Nephron progenitor cell (in vitro differentiated cells): ENCODE measurements around the gene BTG4.

Experiments
- DNase-seq: peaks from one replicate; pipeline ENCODE4 v3.0.0; 2021
- H3K27ac Mint-ChIP-seq: 2 replicates; pipeline ENCODE4 v1.8.0; 2021; ENCODE audit warnings: mild to moderate bottlenecking, moderate library complexity, mixed read lengths
- H3K27me3 Mint-ChIP-seq: 2 replicates; pipeline ENCODE4 v1.8.0; 2021; ENCODE audit warnings: mild to moderate bottlenecking, low read depth, mixed read lengths; ENCODE audit not compliant: poor library complexity
- H3K36me3 Mint-ChIP-seq: 2 replicates; pipeline ENCODE4 v1.8.0; 2021; ENCODE audit warnings: low read depth, mixed read lengths
- H3K4me1 Mint-ChIP-seq: 2 replicates; pipeline ENCODE4 v1.8.0; 2021; ENCODE audit warnings: mixed read lengths
- H3K4me3 Mint-ChIP-seq: 2 replicates; pipeline ENCODE4 v1.8.0; 2021; ENCODE audit warnings: mild to moderate bottlenecking, moderate library complexity, mixed read lengths
- H3K9me3 Mint-ChIP-seq: 2 replicates; pipeline ENCODE4 v1.8.0; 2021; ENCODE audit warnings: mild to moderate bottlenecking, moderate library complexity, mixed read lengths
- TF ChIP-seq, protein P1 (sequence below): fragments of 200-600 bp; sonication (generic); IDR thresholded peaks from 2 replicates; pipeline ENCODE4 v1.5.0; 2021; ENCODE audit warnings: antibody characterized with exemption

Gene BTG4

DNA sequence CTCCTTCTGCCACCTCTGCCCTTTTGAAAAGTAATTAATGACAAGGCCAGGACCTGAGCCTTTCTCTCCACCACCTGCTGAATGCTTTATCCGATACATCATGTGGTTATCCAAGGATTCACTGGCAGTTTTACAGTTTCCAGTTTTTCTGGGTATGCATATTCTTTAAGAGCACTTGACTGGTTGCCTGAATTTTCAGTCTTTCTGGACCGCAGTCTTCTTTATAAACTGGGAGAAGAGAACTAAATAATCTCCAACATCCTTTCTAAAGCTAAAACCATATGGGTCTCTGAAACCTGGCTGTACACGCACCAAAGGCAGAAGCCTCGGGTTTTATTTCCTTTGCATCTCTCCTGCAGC is 65.1 kb downstream of the BTG4 start:
- Mint-ChIP-seq H3K4me1 (peaks cover 23% of the 10 kb centered on the region), H3K4me3 (no peak overlapping the region), H3K9me3 (no peaks in the 10 kb centered on the region), H3K27me3 (peaks cover 22% of the 10 kb centered on the region), H3K36me3 (no peaks in the 10 kb centered on the region), H3K27ac (no peak overlapping the region)
- no peak for DNase-seq
- TF ChIP-seq, protein P1, sequence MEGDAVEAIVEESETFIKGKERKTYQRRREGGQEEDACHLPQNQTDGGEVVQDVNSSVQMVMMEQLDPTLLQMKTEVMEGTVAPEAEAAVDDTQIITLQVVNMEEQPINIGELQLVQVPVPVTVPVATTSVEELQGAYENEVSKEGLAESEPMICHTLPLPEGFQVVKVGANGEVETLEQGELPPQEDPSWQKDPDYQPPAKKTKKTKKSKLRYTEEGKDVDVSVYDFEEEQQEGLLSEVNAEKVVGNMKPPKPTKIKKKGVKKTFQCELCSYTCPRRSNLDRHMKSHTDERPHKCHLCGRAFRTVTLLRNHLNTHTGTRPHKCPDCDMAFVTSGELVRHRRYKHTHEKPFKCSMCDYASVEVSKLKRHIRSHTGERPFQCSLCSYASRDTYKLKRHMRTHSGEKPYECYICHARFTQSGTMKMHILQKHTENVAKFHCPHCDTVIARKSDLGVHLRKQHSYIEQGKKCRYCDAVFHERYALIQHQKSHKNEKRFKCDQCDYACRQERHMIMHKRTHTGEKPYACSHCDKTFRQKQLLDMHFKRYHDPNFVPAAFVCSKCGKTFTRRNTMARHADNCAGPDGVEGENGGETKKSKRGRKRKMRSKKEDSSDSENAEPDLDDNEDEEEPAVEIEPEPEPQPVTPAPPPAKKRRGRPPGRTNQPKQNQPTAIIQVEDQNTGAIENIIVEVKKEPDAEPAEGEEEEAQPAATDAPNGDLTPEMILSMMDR: no peak

GRCh38 chr11:111446404-111447111 is 65.6 kb downstream of the BTG4 start:
- no peak overlapping the region for H3K27ac Mint-ChIP-seq
- TF ChIP-seq, protein P1: peak; percentile 58
- DNase-seq: peak; percentile 64

DNA sequence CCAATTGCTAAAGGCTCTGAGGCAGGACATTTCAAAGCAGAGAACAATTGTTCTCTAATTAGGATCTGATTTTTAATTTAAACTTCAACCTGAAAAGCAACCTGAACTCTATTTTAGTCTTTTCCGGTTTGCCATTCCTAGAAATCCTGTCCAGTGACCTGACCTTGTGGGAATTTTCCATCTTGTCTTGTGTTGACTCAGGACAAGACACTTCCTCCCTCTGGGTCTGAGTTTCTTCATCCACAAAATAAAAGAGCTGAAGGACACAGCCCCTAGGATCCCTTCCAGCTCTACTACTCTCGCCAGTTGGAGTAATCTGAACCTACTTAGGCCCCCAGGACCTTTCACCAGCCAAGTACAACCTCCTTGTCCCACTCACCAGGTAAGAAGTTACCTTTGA is 66.6 kb downstream of the BTG4 start:
- H3K4me1 Mint-ChIP-seq: peaks cover 29% of the 10 kb centered on the region
- no peak overlapping the region for H3K4me3 Mint-ChIP-seq
- TF ChIP-seq, protein P1: no peak
- H3K9me3 Mint-ChIP-seq: no peaks in the 10 kb centered on the region
- H3K36me3 Mint-ChIP-seq: no peaks in the 10 kb centered on the region
- peaks cover 16% of the 10 kb centered on the region for H3K27me3 Mint-ChIP-seq
- no peak for DNase-seq
- H3K27ac Mint-ChIP-seq: no peak overlapping the region

More at GRCh38 chr11:111446404-111447111, 65.6 kb downstream of the BTG4 start:
- Mint-ChIP-seq H3K4me1 (peaks cover 23% of the 10 kb centered on the region), H3K27me3 (peaks cover 24% of the 10 kb centered on the region), H3K4me3 (no peak overlapping the region), H3K9me3 (no peaks in the 10 kb centered on the region), H3K36me3 (no peaks in the 10 kb centered on the region)
